Measurements from ENCODE around the gene DYSF. TPM values are rescaled to one million over a fixed set of nuclear protein-coding genes. Genes with fewer than 3 reads are reported as not detected.
A peak's percentile ranks its signal among the peaks of the same experiment; 100 is the strongest.

Gene DYSF
- total RNA-seq, 1 experiment from 2014 or later: 2.2 TPM

DNA sequence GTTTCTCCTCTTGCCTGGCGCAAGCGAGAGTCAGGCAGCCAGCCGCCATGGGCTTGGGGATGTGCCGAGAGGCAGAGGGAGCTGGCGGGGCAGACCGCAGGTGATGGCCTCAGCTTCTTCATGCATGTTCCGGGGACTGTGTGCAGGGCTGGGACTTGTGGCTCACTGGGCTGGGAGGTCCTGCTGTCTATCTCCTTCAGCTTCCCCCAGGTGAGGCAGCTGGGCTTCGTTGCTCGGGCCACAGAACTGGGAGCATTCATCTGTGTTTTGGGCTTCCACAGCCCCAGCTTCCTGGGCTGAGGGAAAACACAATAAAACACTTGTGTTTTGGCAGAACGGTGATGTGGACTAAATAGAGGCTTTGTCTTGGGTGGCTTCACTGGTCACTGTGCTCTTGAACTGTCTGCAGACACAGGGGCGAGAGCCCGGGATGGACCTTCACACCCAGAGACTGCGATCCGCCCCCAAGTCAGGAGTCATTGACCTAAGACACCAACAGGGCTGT is 93.5 kb downstream of the DYSF start:
- POLR2A ChIA-PET: no interaction called here
- no peak overlapping the region for H3K4me3 Mint-ChIP-seq (ENCODE audit: unreplicated experiment)
- TF ChIP-seq, protein P1, sequence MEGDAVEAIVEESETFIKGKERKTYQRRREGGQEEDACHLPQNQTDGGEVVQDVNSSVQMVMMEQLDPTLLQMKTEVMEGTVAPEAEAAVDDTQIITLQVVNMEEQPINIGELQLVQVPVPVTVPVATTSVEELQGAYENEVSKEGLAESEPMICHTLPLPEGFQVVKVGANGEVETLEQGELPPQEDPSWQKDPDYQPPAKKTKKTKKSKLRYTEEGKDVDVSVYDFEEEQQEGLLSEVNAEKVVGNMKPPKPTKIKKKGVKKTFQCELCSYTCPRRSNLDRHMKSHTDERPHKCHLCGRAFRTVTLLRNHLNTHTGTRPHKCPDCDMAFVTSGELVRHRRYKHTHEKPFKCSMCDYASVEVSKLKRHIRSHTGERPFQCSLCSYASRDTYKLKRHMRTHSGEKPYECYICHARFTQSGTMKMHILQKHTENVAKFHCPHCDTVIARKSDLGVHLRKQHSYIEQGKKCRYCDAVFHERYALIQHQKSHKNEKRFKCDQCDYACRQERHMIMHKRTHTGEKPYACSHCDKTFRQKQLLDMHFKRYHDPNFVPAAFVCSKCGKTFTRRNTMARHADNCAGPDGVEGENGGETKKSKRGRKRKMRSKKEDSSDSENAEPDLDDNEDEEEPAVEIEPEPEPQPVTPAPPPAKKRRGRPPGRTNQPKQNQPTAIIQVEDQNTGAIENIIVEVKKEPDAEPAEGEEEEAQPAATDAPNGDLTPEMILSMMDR (IDR thresholded peaks at IDR 0.05; ENCODE audit: insufficient read depth in 1 of 2, low read depth in 1 of 2, low read length in 1 of 2, severe bottlenecking in 1 of 2, unreplicated experiment in 1 of 2): no peak
- H3K36me3 Mint-ChIP-seq (ENCODE audit: insufficient read depth, unreplicated experiment): peaks cover 6% of the 10 kb centered on the region
- Histone ChIP-seq H3K4me1 (no peaks in the 10 kb centered on the region), H3K4me3 (ENCODE audit: low read depth, low read length) (no peak overlapping the region), H3K9me3 (no peaks in the 10 kb centered on the region), H3K36me3 (ENCODE audit: control insufficient read depth, insufficient read depth, low read length) (no peaks in the 10 kb centered on the region), H3K27me3 (replicated peaks; ENCODE audit: control insufficient read depth, insufficient read depth, low read length) (no peaks in the 10 kb centered on the region)
- intact Hi-C loops (cut with micrococcal nuclease; ENCODE audit: unreplicated experiment): loop anchor here (5.0 kb wide), 2 partner anchors 60 to 450 kb away; no protein-coding TSS in a partner anchor
- CTCF ChIA-PET: interaction anchor here (1.2 to 1.3 kb wide), 2 partner anchors 251 to 604 kb away, joined by 3 to 4 read pairs; no protein-coding TSS in a partner anchor
- peaks cover 6% of the 10 kb centered on the region for H3K27me3 Mint-ChIP-seq (ENCODE audit: insufficient read depth, unreplicated experiment)
- no TSS peak for BruUV-seq (replicated peaks)
- no peak for DNase-seq
- peaks cover 7% of the 10 kb centered on the region for H3K4me1 Mint-ChIP-seq (ENCODE audit: low read depth, unreplicated experiment)
- H3K27ac Mint-ChIP-seq (ENCODE audit: unreplicated experiment): no peak overlapping the region
- no peaks in the 10 kb centered on the region for H3K9me3 Mint-ChIP-seq (ENCODE audit: unreplicated experiment)

DNA sequence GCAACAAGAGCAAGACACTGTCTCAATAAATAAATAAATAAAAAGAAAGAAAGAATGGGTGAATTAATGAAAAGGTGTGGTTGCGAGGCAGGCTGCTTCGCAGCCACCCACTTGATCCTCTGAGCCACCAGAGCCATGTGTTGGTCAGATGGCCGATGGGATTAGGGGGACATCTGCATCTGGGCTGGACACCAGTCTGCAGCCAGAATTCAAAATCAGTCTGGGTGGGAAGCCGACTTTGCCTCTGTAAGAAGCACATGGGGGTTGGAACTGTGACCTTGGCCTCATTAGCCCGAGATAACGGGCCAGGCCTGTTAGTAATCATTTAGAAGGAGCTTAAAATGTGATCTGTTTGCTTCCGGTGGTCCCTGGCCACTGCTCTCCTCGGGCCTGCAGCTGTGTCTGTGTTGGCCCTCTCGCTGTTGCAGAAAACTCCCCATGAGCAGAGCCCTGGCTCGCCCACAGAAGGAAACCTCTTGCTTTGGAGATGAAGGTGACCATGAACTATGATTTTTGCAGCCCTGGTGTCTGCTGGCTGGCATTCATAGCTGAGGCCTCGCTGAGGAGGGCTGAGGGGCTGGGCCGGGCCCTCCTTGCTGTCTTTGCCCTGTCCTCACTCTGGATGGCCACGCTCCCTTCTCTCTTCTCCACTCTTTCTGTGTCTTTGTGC is 94.4 kb downstream of the DYSF start:
- Mint-ChIP-seq H3K9me3 (ENCODE audit: unreplicated experiment) (no peaks in the 10 kb centered on the region), H3K4me1 (ENCODE audit: low read depth, unreplicated experiment) (peaks cover 7% of the 10 kb centered on the region), H3K36me3 (ENCODE audit: insufficient read depth, unreplicated experiment) (peaks cover 6% of the 10 kb centered on the region), H3K27me3 (ENCODE audit: insufficient read depth, unreplicated experiment) (peaks cover 6% of the 10 kb centered on the region), H3K4me3 (ENCODE audit: unreplicated experiment) (no peak overlapping the region), H3K27ac (ENCODE audit: unreplicated experiment) (no peak overlapping the region)
- BruUV-seq (replicated peaks): no TSS peak
- Histone ChIP-seq H3K4me1 (no peaks in the 10 kb centered on the region), H3K36me3 (ENCODE audit: control insufficient read depth, insufficient read depth, low read length) (no peaks in the 10 kb centered on the region), H3K9me3 (no peaks in the 10 kb centered on the region), H3K4me3 (ENCODE audit: low read depth, low read length) (no peak overlapping the region), H3K27me3 (replicated peaks; ENCODE audit: control insufficient read depth, insufficient read depth, low read length) (no peaks in the 10 kb centered on the region)
- no peak for DNase-seq
- ChIA-PET POLR2A (no interaction called here), CTCF (no interaction called here)
- TF ChIP-seq, protein P1 (IDR thresholded peaks at IDR 0.05; ENCODE audit: insufficient read depth in 1 of 2, low read depth in 1 of 2, low read length in 1 of 2, severe bottlenecking in 1 of 2, unreplicated experiment in 1 of 2): no peak
- intact Hi-C loops (cut with micrococcal nuclease; ENCODE audit: unreplicated experiment): loop anchor here (5.0 kb wide), 2 partner anchors 60 to 450 kb away; no protein-coding TSS in a partner anchor

GRCh38 chr2:71548646-71549425 is 95.5 kb downstream of the DYSF start:
- no peak overlapping the region for H3K4me3 Mint-ChIP-seq (ENCODE audit: unreplicated experiment)
- peaks cover 5% of the 10 kb centered on the region for H3K36me3 Mint-ChIP-seq (ENCODE audit: insufficient read depth, unreplicated experiment)
- no peaks in the 10 kb centered on the region for H3K9me3 ChIP-seq
- peaks cover 7% of the 10 kb centered on the region for H3K4me1 Mint-ChIP-seq (ENCODE audit: low read depth, unreplicated experiment)
- TF ChIP-seq, protein P1 (IDR thresholded peaks at IDR 0.05; ENCODE audit: insufficient read depth in 1 of 2, low read depth in 1 of 2, low read length in 1 of 2, severe bottlenecking in 1 of 2, unreplicated experiment in 1 of 2): peak; percentile 72 to 82
- POLR2A ChIA-PET: no interaction called here
- no TSS peak for BruUV-seq (replicated peaks)
- intact Hi-C loops (cut with micrococcal nuclease; ENCODE audit: unreplicated experiment): loop anchor here (5.0 kb wide), 2 partner anchors 58 to 448 kb away; no protein-coding TSS in a partner anchor
- CTCF ChIA-PET: interaction anchor here (0.6 kb wide), 1 partner anchor 538 kb away, joined by 3 read pairs; no protein-coding TSS in a partner anchor
- H3K27me3 ChIP-seq (replicated peaks; ENCODE audit: control insufficient read depth, insufficient read depth, low read length): no peaks in the 10 kb centered on the region
- H3K4me1 ChIP-seq: no peaks in the 10 kb centered on the region
- H3K4me3 ChIP-seq (ENCODE audit: low read depth, low read length): no peak overlapping the region
- peaks cover 6% of the 10 kb centered on the region for H3K27me3 Mint-ChIP-seq (ENCODE audit: insufficient read depth, unreplicated experiment)
- H3K36me3 ChIP-seq (ENCODE audit: control insufficient read depth, insufficient read depth, low read length): no peaks in the 10 kb centered on the region
- no peaks in the 10 kb centered on the region for H3K9me3 Mint-ChIP-seq (ENCODE audit: unreplicated experiment)
- no peak overlapping the region for H3K27ac Mint-ChIP-seq (ENCODE audit: unreplicated experiment)
- peak; percentile 75 to 80 for DNase-seq

Data from Caco-2 (cell line).